Fibroblast of upper back skin (primary cell): Measurements from ENCODE around the gene PER2.
"Not testable (repeated sequence)": the region's sequence is repeated elsewhere in the genome, so short reads cannot be mapped to it uniquely, and the experiment has no call there.

Experiments used
- DNase-seq: peaks from one replicate; pipeline ENCODE4 v3.0.0-alpha.2; 2013

The PER2 gene, protein sequence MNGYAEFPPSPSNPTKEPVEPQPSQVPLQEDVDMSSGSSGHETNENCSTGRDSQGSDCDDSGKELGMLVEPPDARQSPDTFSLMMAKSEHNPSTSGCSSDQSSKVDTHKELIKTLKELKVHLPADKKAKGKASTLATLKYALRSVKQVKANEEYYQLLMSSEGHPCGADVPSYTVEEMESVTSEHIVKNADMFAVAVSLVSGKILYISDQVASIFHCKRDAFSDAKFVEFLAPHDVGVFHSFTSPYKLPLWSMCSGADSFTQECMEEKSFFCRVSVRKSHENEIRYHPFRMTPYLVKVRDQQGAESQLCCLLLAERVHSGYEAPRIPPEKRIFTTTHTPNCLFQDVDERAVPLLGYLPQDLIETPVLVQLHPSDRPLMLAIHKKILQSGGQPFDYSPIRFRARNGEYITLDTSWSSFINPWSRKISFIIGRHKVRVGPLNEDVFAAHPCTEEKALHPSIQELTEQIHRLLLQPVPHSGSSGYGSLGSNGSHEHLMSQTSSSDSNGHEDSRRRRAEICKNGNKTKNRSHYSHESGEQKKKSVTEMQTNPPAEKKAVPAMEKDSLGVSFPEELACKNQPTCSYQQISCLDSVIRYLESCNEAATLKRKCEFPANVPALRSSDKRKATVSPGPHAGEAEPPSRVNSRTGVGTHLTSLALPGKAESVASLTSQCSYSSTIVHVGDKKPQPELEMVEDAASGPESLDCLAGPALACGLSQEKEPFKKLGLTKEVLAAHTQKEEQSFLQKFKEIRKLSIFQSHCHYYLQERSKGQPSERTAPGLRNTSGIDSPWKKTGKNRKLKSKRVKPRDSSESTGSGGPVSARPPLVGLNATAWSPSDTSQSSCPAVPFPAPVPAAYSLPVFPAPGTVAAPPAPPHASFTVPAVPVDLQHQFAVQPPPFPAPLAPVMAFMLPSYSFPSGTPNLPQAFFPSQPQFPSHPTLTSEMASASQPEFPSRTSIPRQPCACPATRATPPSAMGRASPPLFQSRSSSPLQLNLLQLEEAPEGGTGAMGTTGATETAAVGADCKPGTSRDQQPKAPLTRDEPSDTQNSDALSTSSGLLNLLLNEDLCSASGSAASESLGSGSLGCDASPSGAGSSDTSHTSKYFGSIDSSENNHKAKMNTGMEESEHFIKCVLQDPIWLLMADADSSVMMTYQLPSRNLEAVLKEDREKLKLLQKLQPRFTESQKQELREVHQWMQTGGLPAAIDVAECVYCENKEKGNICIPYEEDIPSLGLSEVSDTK (N-terminal part only)

DNA sequence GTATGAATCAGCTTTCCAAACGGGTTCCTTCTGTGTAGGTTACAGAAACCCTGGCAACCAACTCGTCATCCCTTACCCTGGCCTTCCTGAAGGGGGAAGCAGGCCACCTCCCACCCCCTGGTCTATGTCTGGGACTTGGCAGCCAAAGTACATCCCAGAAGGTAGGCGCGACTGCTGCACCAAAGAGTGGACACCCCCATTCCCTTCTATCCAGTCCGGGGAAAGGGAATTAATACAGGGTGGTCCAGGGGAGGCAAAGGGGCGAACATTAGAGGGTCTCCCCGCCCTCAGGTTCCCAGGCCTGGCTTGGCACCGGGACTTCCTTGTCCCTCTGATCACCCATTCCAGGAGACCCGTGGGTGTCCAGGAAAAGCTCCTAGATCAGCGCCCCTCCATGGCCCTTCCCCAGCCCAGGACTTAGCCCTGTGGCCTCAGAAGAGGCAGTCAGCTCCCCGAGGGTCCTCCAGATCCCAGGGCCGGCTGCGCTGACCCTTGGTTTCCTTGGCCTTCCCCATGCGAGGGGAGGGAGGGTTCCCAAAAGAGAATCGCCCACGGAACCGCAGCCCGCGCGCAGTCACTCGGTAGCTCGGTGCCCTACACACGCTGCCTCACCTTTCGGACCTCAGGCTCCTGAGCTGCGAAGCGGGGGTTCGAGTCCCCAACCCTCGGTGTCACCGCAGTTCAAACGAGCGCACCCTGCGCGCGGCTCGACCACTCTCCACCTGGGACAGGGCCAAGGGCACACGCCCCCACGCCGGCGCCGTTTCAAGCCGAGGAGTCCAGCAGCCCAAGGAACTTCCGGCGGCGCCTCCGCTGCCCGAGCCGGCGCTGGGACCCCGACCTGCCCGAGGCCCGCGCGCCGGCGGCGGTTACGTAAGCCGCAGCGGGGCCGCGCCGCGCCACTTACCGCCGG is at the start of gene PER2:
PER2 (minus strand) TSS at position 874 of the 913 bp plus-strand sequence. CDS start 10,674 bp downstream, outside the sequence.
- peak; percentile 71 for DNase-seq

DNA sequence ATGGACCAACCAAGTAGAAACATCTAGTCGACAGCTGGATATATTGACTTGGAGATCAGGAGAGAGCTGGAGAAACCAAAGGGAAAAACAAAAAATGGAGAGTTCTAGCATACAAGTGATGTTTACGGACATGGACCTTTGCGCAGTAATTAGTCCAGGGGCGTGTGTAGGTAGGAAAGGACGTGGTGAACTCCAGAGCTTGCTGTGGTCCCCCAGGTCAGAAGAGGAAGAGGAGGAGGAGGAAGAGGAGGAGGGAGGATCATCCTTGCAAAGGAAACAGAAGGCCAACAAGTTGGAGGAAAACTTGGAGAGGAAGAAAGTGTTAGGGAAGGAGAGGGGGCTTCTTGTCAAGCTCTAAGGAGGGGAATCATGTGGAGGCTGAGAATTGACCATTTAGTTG is 49.4 kb upstream of the PER2 start:
- DNase-seq, result no peak

DNA sequence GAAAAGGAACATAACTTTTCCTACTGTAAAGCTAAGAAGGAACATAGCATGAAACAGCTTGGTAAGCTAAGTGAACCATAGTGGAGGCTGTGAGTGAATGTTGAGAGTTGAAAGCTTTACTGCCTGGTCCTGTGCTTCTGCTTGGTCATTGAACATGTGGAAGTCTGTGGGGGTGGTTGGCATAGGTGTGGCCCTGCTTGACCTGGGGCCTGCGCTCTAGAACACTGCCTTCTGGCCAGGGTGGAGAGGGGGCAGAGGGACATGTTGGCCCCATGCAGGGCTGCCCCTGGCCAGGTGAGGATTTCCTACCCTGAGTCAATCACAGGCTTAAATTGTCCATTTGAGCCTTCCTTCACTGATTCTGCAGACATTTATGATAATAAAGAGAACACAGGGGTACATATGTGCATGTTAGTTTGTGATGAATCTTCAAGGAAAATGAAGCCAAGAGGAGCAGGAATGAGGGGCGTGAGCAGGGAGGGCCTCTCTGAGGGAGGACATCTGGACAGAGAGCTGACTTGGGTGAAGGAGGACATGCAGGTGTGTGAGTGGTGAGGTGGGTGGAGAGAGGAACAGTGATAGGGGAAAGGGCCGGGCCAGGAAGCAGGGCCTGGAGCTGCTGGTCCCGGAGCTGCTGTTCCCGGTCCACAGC is 48.5 kb upstream of the PER2 start:
- DNase-seq, result no peak

DNA sequence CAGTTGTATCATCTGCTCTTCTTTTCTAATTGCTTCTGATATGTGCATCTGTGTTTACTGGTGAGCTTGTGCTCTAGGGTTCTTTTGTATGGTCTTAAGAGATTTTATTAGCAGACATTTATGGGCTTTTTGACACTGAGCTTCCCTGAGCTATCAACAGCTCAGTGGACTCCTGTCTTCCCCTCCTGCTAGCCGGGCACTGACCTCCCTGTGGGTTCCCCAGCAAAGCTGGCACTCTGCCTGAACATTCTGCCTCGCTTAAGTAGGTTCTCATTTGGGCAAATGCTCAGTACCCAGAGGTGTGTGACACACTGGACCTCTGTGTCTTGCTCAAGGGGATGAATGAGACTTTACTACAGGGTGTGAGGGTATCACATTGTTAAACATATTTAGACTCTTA is 47.7 kb upstream of the PER2 start:
- DNase-seq, result no peak

DNA sequence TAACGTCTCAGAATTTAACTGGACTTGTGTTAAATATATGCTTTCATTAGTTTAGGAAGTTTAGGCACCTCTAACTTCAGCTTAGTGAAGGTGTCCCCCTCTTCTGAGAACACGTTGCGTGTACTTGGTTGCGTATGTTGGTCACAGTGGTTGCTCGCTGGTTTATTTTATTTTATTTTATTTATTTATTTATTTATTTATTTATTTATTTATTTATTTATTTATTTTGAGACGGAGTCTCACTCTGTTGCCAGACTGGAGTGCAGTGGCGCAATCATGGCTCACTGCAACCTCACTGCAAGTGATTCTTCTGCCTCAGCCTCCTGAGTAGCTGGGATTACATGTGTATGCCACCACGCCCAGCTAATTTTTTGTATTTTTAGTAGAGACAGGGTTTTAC is 47.2 kb upstream of the PER2 start:
- not testable (repeated sequence) for DNase-seq

DNA sequence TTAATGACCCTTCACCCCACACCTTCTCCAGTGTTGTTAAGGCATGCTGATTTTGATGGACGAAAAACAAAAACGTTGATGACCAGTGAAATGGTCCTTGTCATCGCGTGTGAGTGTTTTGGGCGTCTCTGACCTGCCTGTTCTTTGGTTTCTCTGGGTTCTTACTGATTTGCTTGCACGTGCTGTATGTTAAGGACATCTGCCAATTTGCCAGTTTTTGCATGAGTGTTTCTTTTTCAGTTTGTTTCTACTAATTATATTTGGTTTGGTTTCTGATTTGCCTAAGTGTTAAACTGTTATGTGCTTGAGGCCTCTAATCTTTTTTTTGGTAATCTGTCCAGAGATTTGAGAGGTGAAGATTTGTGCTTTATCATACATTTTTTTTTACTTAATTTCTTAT is 46.5 kb upstream of the PER2 start:
- DNase-seq, result no peak

DNA sequence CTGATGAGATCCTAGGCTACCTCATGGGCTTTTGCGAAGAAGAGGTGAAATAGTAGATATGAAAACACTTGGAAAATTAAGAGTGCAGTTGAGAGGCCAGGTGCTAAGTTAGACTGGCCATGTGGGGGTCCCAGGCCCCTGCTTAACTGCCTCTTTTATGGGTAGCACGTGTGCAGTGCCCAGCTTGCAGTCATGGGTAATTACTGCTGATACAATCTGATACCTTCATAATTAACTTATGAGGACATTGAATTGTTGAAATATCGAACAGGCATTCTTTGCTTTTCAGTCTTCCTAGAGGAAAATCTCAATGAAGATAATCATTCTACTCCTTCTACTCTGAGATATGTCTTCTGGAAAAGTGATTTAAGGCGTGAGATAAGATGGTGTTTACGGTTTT is 43.5 kb upstream of the PER2 start:
- no peak for DNase-seq

DNA sequence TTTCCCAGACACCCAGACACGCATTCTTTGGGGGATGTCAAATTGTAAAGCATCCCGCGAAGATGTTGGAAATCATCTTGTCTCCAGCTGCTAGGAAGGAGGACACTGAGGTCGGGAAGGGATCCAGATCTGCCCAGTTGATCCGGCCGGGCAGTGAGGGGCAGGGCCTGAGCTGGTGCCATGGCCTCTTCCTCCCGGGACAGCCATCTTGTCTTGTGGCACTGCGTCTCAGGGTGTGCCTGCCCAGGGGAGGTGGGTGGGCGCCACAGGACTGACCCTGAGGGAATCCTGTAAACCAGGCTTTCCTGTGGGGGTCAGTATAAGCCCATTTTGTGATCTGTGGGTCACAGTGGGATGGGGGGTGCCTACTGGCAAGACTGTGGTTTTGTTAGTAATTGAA is 42.0 kb upstream of the PER2 start:
- DNase-seq, result no peak

DNA sequence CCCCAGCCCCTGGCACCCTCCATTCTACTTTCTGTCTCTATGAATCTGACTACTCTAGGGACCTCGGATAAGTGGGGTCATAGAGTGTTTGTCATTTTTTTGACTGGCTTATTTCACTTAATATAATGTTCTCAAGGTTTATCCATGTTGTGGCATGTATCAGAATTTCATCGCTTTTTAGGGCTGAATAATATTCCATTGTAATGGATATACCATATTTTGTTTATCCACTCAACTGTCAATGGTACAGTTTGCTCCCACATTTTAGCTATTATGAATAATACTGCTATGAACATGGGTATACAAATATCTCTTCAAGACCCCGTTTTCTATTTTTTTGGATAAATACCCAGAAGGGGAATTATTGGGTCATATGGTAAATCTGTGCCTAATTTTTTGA is 39.3 kb upstream of the PER2 start:
- DNase-seq, result no peak

DNA sequence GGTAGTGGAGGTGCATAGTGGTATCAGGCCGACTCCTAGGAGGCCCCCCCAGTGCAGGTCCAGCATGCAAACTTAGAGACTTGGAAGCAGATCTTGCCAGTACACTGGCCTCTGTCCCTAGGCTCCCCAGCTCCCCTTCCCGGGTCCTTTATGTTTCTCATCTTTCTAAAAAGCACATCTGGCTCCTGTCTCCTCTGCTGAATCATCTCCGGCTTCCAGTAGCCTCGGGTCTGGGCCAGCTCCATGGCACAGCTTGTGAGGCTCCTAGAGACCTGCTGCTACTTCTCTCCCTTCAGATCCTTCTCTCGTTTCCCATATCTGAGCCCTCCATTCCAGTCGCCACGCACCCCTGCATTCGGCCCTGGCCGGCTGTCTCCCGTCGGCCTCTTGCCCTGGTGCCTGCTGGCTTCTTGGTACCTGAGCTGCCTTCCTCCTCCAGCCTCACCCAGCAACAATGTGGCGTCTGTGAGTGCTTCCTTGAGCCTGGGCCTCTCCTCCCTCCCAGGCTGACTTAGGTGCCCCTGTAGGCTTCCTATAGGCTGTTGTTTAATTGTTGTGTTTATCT is 38.5 kb upstream of the PER2 start:
- no peak for DNase-seq

DNA sequence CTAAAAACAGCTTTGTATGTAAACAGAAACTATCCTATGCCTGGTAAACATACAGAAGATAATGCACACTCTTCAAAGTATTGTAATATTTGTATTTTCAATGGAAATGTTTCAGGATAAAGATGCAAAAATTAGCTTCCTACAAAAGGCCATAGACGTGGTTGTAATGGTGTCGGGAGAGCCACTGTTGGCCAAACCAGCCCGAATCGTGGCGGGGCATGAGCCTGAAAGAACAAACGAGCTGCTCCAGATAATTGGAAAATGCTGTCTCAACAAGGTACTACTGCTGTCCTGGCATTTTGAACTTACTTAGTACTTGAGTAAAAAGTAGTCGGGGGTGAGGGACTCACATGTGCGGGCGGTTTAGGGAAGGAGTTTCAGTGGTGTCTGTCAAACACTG is 37.3 kb upstream of the PER2 start:
- DNase-seq, result no peak

DNA sequence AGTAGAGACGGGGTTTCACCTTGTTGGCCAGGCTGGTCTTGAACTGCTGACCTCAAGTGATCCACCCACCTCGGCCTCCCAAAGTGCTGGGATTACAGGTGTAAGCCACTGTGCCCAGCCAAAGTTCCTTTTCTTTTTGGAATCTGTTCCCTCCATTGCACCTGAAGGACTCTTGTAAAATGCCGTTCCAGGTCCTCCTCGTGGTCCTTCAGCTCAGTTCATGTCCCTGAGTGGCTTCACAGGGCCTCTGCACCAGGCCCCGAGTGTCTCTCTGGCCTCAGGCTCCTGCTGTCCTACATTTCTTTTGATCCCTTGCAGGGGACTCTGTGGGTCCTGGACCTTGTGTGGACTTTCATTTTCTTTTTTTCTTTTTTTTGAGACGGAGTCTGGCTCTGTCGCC is 35.8 kb upstream of the PER2 start:
- DNase-seq, result not testable (repeated sequence)

DNA sequence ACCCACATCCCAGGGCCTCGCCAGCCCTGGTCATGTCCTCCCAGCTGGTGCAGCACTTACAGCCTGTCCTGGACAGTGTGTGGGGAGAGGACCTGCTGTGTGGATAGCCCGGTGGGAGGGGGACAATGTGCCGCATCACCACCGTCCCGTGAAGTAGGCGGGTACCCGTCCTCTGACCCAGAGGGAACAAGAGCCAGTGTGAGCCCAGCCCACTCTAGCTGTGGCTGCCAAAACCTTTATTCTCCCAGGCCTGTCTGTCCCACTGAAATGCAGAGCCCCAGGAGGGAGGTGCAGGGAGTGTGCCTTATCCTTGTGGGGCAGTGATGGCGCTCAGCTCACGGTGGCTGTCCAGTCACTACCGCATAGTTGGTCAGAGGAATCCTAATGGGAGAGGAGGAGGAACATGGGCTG is 33.6 kb upstream of the PER2 start:
- DNase-seq, result no peak

DNA sequence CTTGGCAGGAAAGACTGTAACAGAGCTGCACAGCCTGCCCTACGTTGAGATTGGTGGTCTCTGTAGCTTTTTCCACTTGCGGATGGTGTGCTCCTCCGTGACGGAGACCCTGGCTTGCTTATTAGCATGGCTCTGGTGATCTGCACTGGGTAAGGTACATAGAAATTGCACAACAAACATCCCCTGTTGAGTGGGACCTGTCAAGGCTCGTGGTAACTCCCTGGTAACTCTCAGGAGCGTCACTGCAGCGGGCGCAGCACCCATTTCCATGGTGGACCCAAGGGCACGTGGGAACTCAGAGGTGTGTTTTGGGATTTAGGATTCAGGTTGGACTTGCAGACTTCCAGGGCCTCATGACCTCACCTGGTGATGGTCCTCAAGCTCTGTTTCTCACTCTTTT is 33.1 kb upstream of the PER2 start:
- DNase-seq, result no peak

DNA sequence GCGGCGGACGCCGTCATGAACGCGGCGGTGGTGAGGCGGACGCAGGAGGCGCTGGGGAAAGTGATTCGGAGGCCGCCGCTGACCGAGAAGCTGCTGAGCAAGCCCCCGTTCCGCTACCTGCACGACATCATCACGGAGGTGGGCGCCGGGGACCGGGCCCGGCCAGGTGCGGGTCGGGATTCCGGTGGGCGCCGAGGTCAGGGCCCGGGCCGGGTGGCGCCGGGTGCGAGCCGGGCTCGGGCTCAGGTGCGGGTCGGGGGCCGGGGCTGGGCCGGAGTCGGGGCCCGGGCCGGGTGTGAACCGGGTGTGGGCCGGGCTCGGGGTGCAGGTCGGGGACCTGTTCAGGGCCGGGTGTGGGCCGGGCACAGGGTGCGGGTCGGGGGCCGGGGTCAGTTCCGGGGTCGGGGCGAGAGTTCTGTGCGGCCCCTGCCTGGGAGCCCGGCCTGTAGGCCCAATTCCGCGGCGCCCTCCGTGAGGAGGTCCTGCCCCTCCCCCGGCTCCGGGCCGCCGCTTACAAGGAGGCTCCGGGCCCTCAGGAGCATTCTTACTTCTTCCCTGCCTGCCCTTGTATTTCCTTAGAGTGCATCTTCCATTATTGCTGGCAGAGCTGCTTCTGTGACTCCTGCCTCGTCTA is 32.4 kb upstream of the PER2 start:
- no peak for DNase-seq

DNA sequence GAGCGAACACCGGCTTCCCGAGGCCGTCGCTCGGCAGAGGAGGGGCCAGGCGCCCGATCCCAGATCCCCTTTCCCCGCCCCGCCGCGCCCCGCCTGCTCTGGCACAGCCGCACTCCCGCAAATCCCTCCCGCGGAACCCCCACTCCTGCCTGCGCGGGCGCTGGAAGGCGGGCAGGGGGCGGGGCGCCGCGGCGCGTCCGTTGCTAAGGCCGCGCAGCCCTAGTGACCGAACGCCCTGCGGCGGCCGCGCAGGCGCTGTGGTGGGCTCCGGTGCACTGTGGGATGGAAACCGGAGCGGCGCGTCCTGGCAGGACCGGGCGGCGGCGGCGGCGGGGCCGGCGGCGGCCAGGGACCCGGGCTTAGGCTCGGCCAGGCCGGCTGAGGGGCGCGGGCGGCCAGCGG is 31.8 kb upstream of the PER2 start, which contains the start of gene TRAF3IP1:
TRAF3IP1 (plus strand) TSS at position 273 of the 402 bp plus-strand sequence. CDS start 145 bp downstream, outside the sequence.
- DNase-seq, result peak; percentile 88

DNA sequence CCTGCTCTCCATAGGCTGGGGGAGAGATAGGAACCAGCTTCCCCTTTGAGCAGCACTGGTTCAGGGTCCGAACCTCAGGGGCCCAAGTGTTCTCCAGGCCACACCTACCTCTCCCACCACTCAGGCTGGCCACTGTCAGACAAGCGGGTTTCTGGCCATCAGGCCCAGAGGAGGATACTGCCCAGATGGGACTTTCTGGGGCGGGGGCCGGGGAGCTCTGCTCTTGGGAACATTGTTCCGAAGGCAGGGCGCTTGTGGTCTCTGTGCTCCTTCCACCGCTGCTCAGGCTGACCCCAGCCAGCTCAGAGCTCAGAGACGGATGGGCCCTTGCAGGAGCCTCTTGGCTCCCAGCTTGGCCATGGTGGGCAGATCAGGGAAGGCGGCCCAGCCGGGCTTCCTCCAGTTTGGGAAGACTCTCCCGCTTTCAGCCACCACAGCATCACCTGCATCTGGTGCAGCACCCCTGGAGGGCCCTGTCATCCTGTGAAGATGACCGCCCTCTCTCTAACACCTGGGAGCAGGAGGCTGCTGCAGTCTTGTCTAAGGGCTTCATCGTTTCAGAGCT is 26.7 kb upstream of the PER2 start:
- no peak for DNase-seq

DNA sequence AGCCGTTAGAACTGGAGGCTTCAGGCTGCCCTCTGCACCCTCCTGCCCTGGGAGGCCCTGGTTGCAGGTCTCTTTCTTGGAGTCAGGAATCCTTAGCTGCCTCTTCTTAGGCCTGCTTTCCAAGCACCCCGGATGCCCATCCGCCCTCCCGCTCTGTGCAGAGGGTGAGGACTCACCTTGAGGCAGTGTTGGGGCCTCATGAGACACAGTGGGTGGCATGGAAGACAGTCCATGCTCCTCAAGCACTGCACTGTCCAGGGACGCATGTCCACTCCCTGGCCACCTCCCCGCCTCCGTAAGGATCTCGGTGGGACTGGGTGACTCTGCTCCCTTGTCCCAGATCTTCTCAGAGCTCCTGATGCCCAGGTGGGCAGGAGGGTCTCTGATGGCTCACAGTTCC is 26.2 kb upstream of the PER2 start:
- no peak for DNase-seq

DNA sequence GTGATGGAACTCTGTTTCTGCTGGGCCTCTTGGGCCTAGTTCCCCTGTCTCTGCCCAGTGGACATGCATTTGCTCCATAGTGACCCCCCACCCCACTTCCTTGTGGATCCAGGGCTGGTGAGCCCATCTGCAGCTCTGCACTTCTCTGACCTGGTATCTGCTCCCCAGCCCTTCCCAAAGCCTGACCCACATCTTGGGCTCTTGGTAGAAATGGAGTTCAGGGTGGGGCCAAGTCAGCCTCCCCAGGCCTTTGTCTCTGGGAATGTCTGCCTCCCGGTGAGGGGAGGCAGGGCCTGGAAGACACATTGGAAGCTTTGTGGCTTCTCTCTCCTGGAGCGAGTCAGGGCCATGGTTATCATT is 25.6 kb upstream of the PER2 start:
- DNase-seq, result no peak

DNA sequence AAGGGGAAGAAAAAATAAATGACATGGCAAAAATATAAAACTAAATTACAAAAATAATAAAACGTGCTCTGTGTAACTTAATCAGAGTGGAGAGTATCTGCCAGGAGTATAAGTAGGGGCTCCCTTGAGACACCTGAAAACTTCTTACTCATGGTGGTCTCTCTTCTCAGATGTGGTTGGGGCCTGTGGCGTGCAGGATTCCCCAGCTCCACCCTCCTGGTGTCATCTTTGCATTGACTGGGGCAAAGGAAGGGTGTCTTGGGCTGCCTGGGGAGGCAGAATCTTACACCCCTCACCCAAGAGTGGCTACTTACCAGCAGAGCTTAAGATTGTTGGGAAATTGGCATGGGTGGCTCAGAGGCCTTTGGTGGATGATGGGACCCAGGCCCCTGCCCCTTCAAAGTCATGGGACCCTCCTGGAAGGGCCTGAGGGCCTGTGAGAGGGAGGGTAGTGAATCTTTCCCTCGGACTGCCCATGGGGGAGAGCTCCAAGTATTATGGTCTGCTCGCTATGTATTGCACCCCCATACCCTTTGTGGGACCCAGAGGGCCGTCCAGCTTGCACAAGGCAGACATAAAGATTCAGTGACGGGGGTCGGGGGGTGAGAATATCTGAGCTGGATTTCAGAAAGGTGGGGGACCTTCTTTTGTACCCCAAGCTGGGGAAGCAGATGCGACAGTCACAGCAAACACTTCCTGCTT is 25.0 kb upstream of the PER2 start:
- no peak for DNase-seq
